Uterus (tissue), 2 donors: ENCODE results near the gene RNF126.

ENCODE experiments used
- POLR2A ChIP-seq, 2 donors: fragments of 450-650 bp; IDR thresholded peaks; one replicate each; pipeline ENCODE4 v1.6.1; 2016; ENCODE audit warnings: antibody characterized with exemption in 2 of 2, mild to moderate bottlenecking in 1 of 2, moderate library complexity in 1 of 2
- TF ChIP-seq, protein P1 (sequence below), 4 experiments: fragments of 200-600 bp in 2 of 4; fragments of 450-650 bp in 2 of 4; sonication (generic) in 2 of 4; IDR thresholded peaks; one replicate each; pipeline ENCODE4 v1.5.1; 2016 to 2019; ENCODE audit warnings: antibody characterized with exemption in 4 of 4, mild to moderate bottlenecking in 2 of 4, moderate library complexity in 1 of 4

DNA sequence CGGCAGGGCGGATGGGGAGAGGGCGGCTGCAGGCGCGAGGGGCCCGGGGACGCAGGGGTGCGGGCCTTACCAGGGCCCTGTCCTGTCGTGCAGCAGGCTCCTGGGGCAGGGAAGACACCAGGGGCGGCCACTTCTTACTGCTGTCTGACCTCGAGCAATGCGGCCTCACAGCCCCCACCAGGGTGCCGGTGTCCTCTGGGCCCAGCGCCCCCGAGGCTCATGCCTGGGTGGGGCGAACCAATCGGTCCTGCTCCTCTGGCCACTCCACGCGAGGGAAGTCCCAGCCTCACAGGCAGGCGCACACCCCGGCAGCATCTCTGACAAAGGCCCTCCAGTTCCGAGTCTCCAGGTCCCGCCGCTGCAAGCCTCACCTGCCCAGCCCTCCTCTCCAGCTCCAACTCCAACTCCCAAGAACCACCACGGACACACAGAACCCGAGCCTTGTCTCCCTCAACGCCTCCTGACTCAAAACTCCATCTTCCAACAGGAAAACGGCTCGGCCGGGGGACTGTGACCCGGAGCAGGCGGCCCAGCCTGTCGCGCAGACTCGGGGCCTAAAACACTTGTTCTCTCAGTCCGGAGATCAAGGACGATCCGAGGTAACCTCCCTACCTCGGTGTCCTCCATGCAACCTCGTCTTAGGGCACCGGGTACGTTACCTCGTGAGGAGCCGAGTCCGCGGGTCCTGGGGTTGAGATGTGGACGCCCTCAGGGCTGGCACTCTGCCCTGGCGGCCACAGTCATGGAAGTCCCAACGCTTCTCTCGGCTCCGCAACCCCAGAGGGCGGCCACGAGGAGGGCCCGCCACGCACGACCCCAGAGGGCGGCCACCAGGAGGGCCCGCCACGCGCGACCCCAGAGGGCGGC, 16.9 kb downstream of the RNF126 start:
- TF ChIP-seq, protein P1, sequence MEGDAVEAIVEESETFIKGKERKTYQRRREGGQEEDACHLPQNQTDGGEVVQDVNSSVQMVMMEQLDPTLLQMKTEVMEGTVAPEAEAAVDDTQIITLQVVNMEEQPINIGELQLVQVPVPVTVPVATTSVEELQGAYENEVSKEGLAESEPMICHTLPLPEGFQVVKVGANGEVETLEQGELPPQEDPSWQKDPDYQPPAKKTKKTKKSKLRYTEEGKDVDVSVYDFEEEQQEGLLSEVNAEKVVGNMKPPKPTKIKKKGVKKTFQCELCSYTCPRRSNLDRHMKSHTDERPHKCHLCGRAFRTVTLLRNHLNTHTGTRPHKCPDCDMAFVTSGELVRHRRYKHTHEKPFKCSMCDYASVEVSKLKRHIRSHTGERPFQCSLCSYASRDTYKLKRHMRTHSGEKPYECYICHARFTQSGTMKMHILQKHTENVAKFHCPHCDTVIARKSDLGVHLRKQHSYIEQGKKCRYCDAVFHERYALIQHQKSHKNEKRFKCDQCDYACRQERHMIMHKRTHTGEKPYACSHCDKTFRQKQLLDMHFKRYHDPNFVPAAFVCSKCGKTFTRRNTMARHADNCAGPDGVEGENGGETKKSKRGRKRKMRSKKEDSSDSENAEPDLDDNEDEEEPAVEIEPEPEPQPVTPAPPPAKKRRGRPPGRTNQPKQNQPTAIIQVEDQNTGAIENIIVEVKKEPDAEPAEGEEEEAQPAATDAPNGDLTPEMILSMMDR (IDR thresholded peaks at IDR 0.05), result no peak
- no peak for TF ChIP-seq POLR2A (IDR thresholded peaks at IDR 0.05)
